Stomach (tissue), 9 donors: ENCODE measurements around the gene SH3RF3. TPM values are rescaled to one million over a fixed set of nuclear protein-coding genes. Genes with fewer than 3 reads are reported as not detected.

ENCODE experiments used
- DNase-seq, 2 donors: peaks; one replicate each; pipeline versions ENCODE4 v3.0.0 to v3.0.0-alpha.2; 2013 to 2019
- H3K27ac ChIP-seq, 5 donors: fragments of 200-600 bp in 4 of 5; sonication (generic) in 4 of 5; one replicate each; pipeline ENCODE4 v1.5.1; 2013 to 2019; ENCODE audit warnings: mild to moderate bottlenecking in 1 of 5, moderate library complexity in 1 of 5
- H3K27me3 ChIP-seq, 3 donors: fragments of 200-600 bp; sonication (generic); one replicate each; pipeline ENCODE4 v1.5.1; 2017 to 2019; ENCODE audit warnings: mixed run types in 1 of 3
- H3K36me3 ChIP-seq, 4 donors: fragments of 200-600 bp; sonication (generic); 1 replicate in 3 of 4; 2 replicates in 1 of 4; pipeline ENCODE4 v1.5.1; 2016 to 2019
- H3K4me1 ChIP-seq, 4 donors: fragments of 200-600 bp; sonication (generic); one replicate each; pipeline ENCODE4 v1.5.1; 2016 to 2019
- H3K4me3 ChIP-seq, 4 donors: fragments of 200-600 bp; sonication (generic) in 3 of 4; one replicate each; pipeline ENCODE4 v1.5.1; 2016 to 2019; ENCODE audit warnings: mild to moderate bottlenecking in 1 of 4
- H3K9me3 ChIP-seq, 4 donors: fragments of 200-600 bp; sonication (generic); one replicate each; pipeline ENCODE4 v1.5.1; 2016 to 2019
- CTCF ChIP-seq, 7 experiments: fragments of 450-650 bp in 4 of 7; fragments of 200-600 bp in 3 of 7; sonication (generic) in 3 of 7; IDR thresholded peaks; one replicate each; pipeline ENCODE4 v1.5.1; 2016 to 2019; ENCODE audit warnings: antibody characterized with exemption in 7 of 7, control low read depth in 2 of 7, mild to moderate bottlenecking in 1 of 7
- EP300 ChIP-seq: sonication (generic); formaldehyde crosslinking; IDR thresholded peaks from one replicate; pipeline ENCODE4 v1.6.1; 2017; ENCODE audit warnings: antibody characterized with exemption
- POLR2A ChIP-seq, 4 donors: fragments of 450-650 bp; IDR thresholded peaks; one replicate each; pipeline ENCODE4 v1.6.1; 2016; ENCODE audit warnings: antibody characterized with exemption in 4 of 4, control low read depth in 2 of 4, mild to moderate bottlenecking in 1 of 4, moderate library complexity in 1 of 4
- POLR2AphosphoS5 ChIP-seq, 3 donors: sonication (generic); formaldehyde crosslinking; IDR thresholded peaks; one replicate each; pipeline ENCODE4 v1.6.1; 2016; ENCODE audit warnings: antibody characterized with exemption in 3 of 3
- WGBS, 5 donors: extraction: QIAGEN DNeasy Blood & Tissue Kit in 3 of 5; methylation state at CpG; one replicate each; pipeline versions ENCODE4 v1.1.5 to v1.1.7; 2013 to 2018; 5-methylcytosine and 5-hydroxymethylcytosine counted together
- intact Hi-C: fragments of 100-400 bp; cut with DNase I; formaldehyde crosslinking; loops from one replicate; pipeline ENCODE4 v1.15.1; 2023; ENCODE audit warnings: low total_unique reads
- polyA plus RNA-seq, 3 donors: library from polyadenylated mRNA; stranded (reverse); fragments of 200-250 nt; gene quantifications; one replicate each; pipeline ENCODE4 v1.2.3, GENCODE V29; 2013
- total RNA-seq, 5 donors: library from RNA; depleted of rRNA; stranded (reverse); fragments of >200 nt; gene quantifications; one replicate each; pipeline versions ENCODE4 v1.1.0 to v1.2.3, GENCODE V29; 2014 to 2016
- donor health status: healthy with polysubstance abuse.
- donor health status: Bipolar disorder and iron deficiency.
- donor health status: healthy.

Gene SH3RF3
- total and polyA plus RNA-seq, 8 donors, result 0.87 to 11.1 (median 4.4) TPM

DNA sequence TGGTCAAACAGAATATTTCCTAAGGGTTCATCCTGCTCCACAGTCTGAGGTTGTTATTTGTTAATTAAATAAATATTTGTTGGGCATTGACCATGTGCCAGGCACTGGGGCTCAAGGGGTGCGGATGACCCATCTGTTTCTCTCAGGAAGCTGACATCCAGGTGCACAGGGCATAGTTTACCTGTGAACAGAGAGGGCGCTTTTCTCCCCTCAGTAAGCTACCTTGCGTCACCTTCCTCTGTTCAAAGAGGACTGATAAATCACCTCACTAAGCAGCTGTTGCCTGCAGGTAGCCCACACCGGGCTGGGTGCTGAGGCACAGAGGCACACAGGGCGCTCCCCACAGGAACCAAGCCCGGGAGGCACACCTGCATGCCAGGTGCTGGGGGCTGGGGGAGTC, 41.6 kb downstream of the SH3RF3 start:
- H3K9me3 ChIP-seq, result peaks cover 0 to 8% (median 0%) of the 10 kb centered on the region in 4 donors
- no peak overlapping the region for H3K4me3 ChIP-seq
- 59 to 79% (median 73%) methylated on average over 6 of the region's 6 CpGs for WGBS, 5 donors
- no peaks in the 10 kb centered on the region for H3K36me3 ChIP-seq
- H3K27ac ChIP-seq, result peak overlapping the region; percentile 52 to 85 (median 80)
- peaks cover 19 to 53% (median 38%) of the 10 kb centered on the region in 4 donors for H3K4me1 ChIP-seq
- intact Hi-C loops, result no loop called here
- DNase-seq, result no peak
- TF ChIP-seq CTCF (IDR thresholded peaks at IDR 0.05), result no peak
- no peak for TF ChIP-seq EP300
- no peak for TF ChIP-seq POLR2A (IDR thresholded peaks at IDR 0.05)
- TF ChIP-seq POLR2AphosphoS5 (IDR thresholded peaks at IDR 0.05), result no peak
- no peaks in the 10 kb centered on the region for H3K27me3 ChIP-seq

DNA sequence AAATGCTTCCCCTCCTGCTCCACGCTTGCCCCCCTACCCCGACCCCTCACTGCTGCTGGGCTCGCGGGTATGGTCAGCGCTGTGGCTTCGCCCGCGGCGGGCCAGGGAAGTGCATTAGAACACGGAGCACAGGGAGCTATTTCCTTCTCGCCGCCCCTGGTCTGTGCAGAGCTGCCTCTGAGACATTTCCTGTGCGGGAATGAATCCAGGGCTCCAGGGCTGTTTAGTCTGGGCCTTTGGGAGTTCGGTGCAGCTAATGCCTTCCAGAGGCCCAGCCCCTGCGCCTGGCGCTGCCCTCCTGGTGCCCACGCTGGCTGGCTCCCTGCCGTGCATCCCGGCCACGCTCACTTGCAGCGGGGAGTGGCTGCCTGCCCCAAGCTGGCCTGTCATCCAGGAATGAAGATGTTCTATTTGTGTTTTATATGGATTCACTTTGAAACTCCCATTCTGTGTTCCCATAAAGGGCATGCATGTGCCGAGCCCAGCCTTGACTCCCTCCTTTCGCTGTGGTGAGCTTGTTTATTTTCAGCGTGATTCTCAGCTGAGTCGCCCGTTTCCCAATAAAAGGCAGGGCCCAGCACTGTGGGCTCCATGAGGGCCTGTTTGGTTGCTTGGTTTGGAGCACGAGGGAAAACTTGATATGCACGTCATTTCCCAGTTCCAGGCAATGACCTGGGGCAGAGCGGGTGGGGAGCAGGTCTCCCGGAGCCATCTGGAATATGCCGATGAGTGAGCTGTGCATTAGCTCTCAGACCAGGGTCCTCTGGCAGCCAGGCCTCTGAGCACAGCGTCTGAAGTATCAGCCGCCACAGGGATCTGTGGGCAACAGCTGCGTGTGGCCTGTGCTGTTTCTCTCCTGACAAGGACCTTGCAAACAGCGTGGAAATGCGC, 42.7 kb downstream of the SH3RF3 start:
- Histone ChIP-seq H3K4me3 (no peak overlapping the region), H3K9me3 (peaks cover 0 to 8% (median 0%) of the 10 kb centered on the region in 4 donors), H3K27ac (peak overlapping the region; percentile 46 to 85 (median 80)), H3K4me1 (peaks cover 18 to 56% (median 44%) of the 10 kb centered on the region in 4 donors), H3K36me3 (no peaks in the 10 kb centered on the region), H3K27me3 (no peaks in the 10 kb centered on the region)
- TF ChIP-seq POLR2A (IDR thresholded peaks at IDR 0.05) (no peak), POLR2AphosphoS5 (IDR thresholded peaks at IDR 0.05) (peak; percentile 50 to 82 (median 80)), CTCF (IDR thresholded peaks at IDR 0.05) (peak in 1 of 7 experiments; percentile 27), EP300 (peak; percentile 84)
- 53 to 75% (median 68%) methylated on average over 26 to 36 of the region's 36 CpGs for WGBS, 5 donors
- DNase-seq, result peak; percentile 36 to 76
- intact Hi-C loops, result no loop called here

DNA sequence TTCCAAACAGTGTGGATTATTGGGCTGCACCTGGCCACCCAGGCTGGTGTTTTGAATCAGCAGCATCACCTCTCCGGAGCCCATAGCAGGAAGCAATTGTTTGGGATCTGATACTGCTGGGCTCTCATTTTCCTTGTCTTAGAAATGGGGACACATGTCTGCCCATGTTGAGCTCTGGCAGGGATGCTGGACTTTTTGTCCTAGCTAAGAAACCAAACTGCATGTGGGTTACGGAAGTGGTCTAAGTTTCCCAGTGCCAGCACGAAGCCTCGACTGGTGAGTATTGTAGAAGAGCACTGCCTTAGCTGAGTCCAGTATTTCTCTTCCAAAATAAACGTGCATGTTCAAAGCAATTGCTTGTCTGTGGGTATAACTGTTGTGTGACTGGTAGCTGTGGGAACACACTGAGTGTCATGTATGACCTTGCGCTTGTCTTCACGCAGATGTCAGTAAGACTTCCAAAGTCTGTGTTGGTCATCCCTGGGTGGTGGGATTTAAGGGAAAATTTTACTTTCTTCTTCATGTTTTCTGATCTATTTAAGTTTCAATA, 43.6 kb downstream of the SH3RF3 start:
- no peaks in the 10 kb centered on the region for H3K27me3 ChIP-seq
- no peaks in the 10 kb centered on the region for H3K36me3 ChIP-seq
- WGBS, 5 donors, result 73 to 84% (median 77%) methylated on average over 4 to 7 of the region's 7 CpGs
- H3K27ac ChIP-seq, result peak overlapping the region; percentile 6 to 85 (median 80)
- TF ChIP-seq POLR2AphosphoS5 (IDR thresholded peaks at IDR 0.05) (no peak), POLR2A (IDR thresholded peaks at IDR 0.05) (no peak), CTCF (IDR thresholded peaks at IDR 0.05) (no peak), EP300 (no peak)
- no peak for DNase-seq
- intact Hi-C loops, result no loop called here
- peaks cover 24 to 65% (median 51%) of the 10 kb centered on the region in 4 donors for H3K4me1 ChIP-seq
- no peak overlapping the region for H3K4me3 ChIP-seq
- H3K9me3 ChIP-seq, result peaks cover 0 to 8% (median 0%) of the 10 kb centered on the region in 4 donors

- DNase-seq, result peak; percentile 42 to 80
- H3K27ac ChIP-seq, result peak overlapping the region; percentile 37 to 85 (median 80)
- peaks cover 27 to 74% (median 55%) of the 10 kb centered on the region in 4 donors for H3K4me1 ChIP-seq
- H3K36me3 ChIP-seq, result no peaks in the 10 kb centered on the region
- H3K27me3 ChIP-seq, result no peaks in the 10 kb centered on the region
- TF ChIP-seq POLR2A (IDR thresholded peaks at IDR 0.05) (no peak), POLR2AphosphoS5 (IDR thresholded peaks at IDR 0.05) (peak; percentile 60 to 78 (median 69)), EP300 (peak; percentile 34), CTCF (IDR thresholded peaks at IDR 0.05) (no peak)
- peaks cover 0 to 8% (median 0%) of the 10 kb centered on the region in 4 donors for H3K9me3 ChIP-seq
- intact Hi-C loops, result no loop called here
- no peak overlapping the region for H3K4me3 ChIP-seq
- WGBS, 5 donors, result 54 to 71% (median 61%) methylated on average over 13 to 19 of the region's 19 CpGs
These were observed 44.5 kb downstream of the SH3RF3 start for GRCh38 chr2:109173311-109174171.
